HG03045 (cell line): ENCODE data around the gene N4BP3.
"Not testable (repeated sequence)": the region's sequence is repeated elsewhere in the genome, so short reads cannot be mapped to it uniquely, and the experiment has no call there.

Source experiments
- ATAC-seq: cut with Tn5 transposase; IDR thresholded peaks from one replicate; pipeline ENCODE4 v1.9.1; 2021; ENCODE audit warnings: mild to moderate bottlenecking, moderate library complexity; ENCODE audit not compliant: unreplicated experiment

N4BP3 gene

DNA sequence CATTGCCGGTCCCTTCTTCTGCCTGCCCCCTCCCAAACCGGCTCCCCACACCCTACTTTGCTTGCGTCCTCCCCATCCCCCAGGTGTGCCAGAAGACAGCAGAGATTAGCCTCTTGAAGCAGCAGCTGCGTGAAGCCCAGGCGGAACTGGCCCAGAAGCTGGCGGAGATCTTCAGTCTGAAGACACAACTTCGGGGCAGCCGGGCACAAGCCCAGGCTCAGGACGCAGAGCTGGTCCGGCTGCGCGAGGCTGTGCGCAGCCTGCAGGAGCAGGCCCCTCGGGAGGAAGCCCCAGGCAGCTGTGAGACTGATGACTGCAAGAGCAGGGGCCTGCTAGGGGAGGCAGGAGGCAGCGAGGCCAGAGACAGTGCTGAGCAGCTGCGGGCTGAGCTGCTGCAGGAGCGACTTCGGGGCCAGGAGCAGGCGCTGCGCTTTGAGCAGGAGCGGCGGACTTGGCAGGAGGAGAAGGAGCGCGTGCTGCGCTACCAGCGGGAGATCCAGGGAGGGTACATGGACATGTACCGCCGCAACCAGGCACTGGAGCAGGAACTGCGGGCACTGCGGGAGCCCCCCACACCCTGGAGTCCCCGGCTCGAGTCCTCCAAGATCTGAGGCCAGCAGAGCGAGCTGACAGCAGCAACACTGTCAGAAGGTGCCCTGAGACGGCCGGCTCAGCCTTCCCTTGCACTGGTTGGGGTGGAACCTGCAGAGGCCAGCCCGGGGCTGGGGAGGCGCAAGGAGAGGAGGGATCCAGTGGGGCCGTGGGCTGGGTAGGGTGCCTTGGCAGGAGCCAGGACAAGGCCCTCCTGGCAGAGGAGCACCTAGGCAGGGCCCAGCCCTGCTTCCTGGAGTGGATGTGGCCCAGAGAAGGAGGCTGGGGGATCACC lies 8.3 kb downstream of the N4BP3 start:
- no peak for ATAC-seq

DNA sequence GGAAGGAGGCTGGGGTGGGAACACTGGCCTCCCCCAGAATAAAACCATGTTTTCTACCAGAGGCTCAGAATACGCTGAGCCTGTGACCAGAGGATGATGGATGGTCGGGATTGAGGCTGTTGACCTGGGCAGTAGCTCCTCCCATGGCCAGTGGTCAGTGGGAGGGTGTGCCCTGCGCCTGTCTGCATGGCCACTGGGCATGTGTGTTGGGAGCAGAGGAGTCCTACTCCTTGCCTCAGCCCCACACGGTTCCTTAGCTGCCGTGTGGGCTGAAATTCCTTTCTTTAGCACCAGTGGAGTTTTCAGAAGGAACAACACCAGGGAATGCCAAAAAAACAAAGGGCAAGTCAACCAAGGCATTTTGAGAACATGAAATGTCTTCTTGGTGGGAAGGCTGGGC lies 9.0 kb downstream of the N4BP3 start:
- ATAC-seq = no peak

GRCh38 chr5:178123094-178123965 lies 10.0 kb downstream of the N4BP3 start:
- no peak for ATAC-seq

DNA sequence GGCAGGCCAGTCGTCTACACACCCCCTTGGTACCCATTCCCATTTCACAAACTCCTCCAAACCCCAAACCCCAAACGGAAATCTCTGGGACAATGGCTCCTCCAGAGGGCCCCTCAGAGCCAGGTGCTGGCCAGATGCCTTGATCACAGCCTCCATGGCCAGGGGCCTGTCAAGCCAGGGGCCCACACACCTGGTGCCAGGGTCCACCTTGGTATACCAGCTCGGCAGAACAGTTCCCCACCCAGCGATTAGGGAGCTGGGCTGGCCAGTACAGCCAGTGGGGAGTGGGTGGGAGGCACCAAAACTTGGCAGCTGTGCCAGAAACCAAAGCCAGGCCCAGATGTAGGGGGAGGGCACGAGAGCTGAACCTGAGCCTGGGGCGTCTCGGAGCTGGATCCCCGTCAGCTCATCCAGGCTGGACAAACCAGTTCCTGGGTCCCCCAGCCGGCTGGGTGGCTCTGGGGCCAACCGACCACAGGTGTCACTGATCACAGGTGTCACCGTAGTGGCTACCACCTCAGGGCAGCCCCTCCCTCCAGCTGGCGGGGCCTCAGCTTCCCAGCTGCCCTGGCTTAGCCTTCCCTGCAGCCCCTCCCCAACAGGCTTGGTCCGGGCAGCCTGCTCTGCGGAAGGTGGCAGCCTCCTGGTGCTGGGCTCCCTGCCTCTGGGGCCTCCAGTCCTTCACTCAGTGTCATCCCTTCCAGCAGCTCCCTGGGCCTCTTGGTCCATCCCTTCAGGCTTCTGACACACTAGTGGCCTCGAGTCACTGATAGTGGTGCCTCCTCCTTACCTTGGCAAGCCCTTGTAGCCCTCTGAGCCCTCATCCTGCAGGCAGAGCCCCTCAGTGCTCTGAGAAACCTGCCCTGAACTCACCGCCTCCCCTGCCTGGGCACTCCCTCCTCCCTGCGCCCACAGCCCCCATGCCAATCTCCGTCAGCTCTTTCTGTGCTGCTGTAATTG lies 10.9 kb downstream of the N4BP3 start:
- no peak for ATAC-seq

GRCh38 chr5:178125253-178125906 lies 12.0 kb downstream of the N4BP3 start:
- no peak for ATAC-seq

DNA sequence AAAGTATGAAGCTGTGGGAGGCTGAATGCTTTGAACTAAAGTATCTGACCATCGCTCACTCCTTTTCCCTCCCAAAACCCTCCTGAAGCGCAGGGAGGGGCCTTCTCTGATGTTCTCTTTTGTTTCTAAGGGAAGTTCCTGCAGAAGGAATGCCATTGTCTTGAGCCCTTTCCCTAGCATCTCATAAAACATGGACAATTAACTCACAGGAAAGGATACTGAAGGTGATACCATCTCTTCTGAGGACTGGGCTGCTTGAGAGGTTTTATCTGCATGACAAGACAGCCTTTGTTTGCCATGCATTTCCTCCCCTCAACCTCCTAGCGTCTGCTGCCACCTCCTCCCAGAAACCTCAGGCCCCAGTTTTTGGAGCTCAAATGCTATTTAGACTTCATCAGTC lies 13.2 kb downstream of the N4BP3 start:
- ATAC-seq = no peak

DNA sequence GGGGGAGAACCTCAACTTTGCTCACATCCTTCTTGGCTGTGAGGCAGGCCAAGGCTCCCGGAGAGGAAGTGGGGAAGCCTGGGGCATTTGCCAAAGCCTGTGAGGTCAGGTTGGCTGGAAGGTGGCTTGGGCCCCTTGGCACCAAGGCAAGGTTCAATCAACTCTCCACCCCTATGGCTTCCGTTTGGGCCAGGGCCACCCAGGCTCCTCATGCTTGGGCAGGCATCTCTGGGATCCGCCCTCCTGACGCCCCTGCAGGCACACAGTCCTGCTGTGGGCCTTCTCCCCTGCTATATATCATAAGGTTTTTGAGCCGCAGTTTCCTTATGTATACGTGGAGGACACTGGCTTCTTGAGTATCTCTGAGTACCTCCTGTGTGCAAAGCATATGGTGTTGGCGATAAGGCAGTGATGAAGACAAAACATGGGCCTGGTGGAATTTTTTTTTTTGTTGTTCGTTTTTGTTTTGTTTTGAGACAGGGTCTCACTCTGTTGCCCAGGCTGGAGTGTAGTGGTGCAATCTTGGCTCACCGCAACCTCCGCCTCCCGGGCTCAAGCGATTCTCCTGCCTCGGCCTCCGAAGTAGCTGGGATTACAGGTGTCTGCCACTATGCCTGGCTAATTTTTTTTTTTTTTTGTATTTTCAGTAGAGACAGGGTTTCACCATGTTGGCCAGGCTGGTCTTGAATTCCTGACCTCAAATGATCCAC lies 14.1 kb downstream of the N4BP3 start:
- not testable (repeated sequence) for ATAC-seq

GRCh38 chr5:178129296-178129695 lies 16.0 kb downstream of the N4BP3 start:
- ATAC-seq = no peak

- not testable (repeated sequence) for ATAC-seq
Observed at GRCh38 chr5:178130234-178130575, 16.9 kb downstream of the N4BP3 start.

GRCh38 chr5:178130576-178131445 lies 17.5 kb downstream of the N4BP3 start, which contains the start of gene RMND5B:
RMND5B (plus strand) TSS chr5:178131014; CDS start chr5:178138120, 7,106 bp downstream.
- ATAC-seq = peak; percentile 87

- ATAC-seq = no peak
Observed at GRCh38 chr5:178131446-178131996, 18.2 kb downstream of the N4BP3 start.

GRCh38 chr5:178136990-178137389 lies 23.7 kb downstream of the N4BP3 start:
- no peak for ATAC-seq

DNA sequence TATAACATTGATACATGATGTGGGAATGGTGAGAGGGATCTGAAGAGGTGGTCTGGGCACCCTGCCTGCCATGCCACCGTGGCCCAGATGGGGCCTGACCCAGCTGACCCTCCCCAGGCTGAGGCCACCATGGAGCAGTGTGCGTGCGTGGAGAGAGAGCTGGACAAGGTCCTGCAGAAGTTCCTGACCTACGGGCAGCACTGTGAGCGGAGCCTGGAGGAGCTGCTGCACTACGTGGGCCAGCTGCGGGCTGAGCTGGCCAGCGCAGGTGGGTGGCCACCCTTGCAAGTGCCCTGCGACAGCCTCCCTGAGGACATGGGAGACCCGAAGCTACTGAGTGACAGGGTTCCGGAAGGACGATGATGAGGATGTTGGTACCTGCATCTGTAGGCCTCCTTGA lies 24.7 kb downstream of the N4BP3 start:
- ATAC-seq = no peak

DNA sequence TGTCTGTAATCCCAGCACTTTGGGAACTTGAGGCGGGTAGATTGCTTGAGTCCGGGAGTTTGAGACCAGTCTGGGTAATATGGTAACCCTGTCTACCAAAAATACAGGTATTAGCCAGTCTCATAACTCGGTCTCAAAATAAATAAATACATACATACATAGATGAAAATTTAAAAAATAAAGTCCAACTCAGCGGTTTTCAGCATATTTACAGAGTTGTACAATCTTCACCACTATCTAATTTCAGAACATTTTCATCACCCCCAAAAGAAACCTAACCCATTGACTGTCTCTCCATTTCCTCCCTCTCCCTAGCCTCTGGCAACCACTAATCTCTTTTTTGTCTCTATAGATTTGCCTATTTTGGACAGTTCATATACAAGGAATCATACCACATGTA lies 28.2 kb downstream of the N4BP3 start:
- no peak for ATAC-seq

GRCh38 chr5:178142642-178143041 lies 29.3 kb downstream of the N4BP3 start:
- no peak for ATAC-seq

- no peak for ATAC-seq
Observed at GRCh38 chr5:178143246-178143645, 29.9 kb downstream of the N4BP3 start.

- no peak for ATAC-seq
Observed at GRCh38 chr5:178143901-178144300, 30.6 kb downstream of the N4BP3 start.
